A549 (cell line): ENCODE results near the gene CCDC78. TPM values are rescaled to one million over a fixed set of nuclear protein-coding genes. Genes with fewer than 3 reads are reported as not detected.

ENCODE experiments used
- polyA plus RNA-seq, 4 experiments: library from polyadenylated mRNA; depleted of rRNA in 3 of 4; stranded (reverse); fragments of >200 nt; fragmentation: RNase III in 1 of 4; extraction: RNeasy Plus Mini Kit Qiagen cat#74134 plus additional on column Dnase treatment in 1 of 4; gene quantifications; 2 replicates in 3 of 4; 3 replicates in 1 of 4; pipeline ENCODE4 v1.2.3, GENCODE V29; 2011 to 2017
- small RNA-seq, 6 experiments: library from RNA; depleted of rRNA; stranded (forward); fragments of <200 nt; gene quantifications; one replicate each; pipeline ENCODE3, GENCODE V24; 2012

CCDC78 gene
- polyA plus RNA-seq, 2 of the 4 experiments (the other 2 are of a cell fraction): 1.1 to 4.7 TPM

Small RNA genes lying within 50 kb of the gene (small RNA-seq; reads per million reads assigned to genes)
- 0 reads per million in 6 experiments for gene MIR662

Other genes with a start within 250 kb of the CCDC78 start
- 10.0 and 11.4 TPM in 2 replicates for gene CAPN15, start 198.7 kb downstream of the CCDC78 start, polyA plus RNA-seq (2011; rRNA removed)
- gene CAPN15, start 198.7 kb downstream of the CCDC78 start, polyA plus RNA-seq (2017; fragmentation: RNase III; extraction: RNeasy Plus Mini Kit Qiagen cat#74134 plus additional on column Dnase treatment): 31.3 to 33.9 TPM (median 33.3 TPM) in 3 replicates
- gene PRR35, start 166.0 kb downstream of the CCDC78 start, polyA plus RNA-seq (2011; rRNA removed): 0.04 TPM in 1 of 2 replicates, not detected in the other
- gene PRR35, start 166.0 kb downstream of the CCDC78 start, polyA plus RNA-seq (2017; fragmentation: RNase III; extraction: RNeasy Plus Mini Kit Qiagen cat#74134 plus additional on column Dnase treatment): 0.04 to 0.10 TPM (median 0.04 TPM) in 3 replicates
- gene NHLRC4, start 159.4 kb downstream of the CCDC78 start, polyA plus RNA-seq (2011; rRNA removed): 0.03 and 0.13 TPM in 2 replicates
- gene NHLRC4, start 159.4 kb downstream of the CCDC78 start, polyA plus RNA-seq (2017; fragmentation: RNase III; extraction: RNeasy Plus Mini Kit Qiagen cat#74134 plus additional on column Dnase treatment): 0.07 to 0.09 TPM (median 0.08 TPM) in 3 replicates
- 13.2 and 15.7 TPM in 2 replicates for gene PIGQ, start 156.5 kb downstream of the CCDC78 start, polyA plus RNA-seq (2011; rRNA removed)
- 25.2 to 32.2 TPM (median 31.2 TPM) in 3 replicates for gene PIGQ, start 156.5 kb downstream of the CCDC78 start, polyA plus RNA-seq (2017; fragmentation: RNase III; extraction: RNeasy Plus Mini Kit Qiagen cat#74134 plus additional on column Dnase treatment)
- 4.4 and 4.9 TPM in 2 replicates for gene RAB40C, start 136.4 kb downstream of the CCDC78 start, polyA plus RNA-seq (2011; rRNA removed)
- gene RAB40C, start 136.4 kb downstream of the CCDC78 start, polyA plus RNA-seq (2017; fragmentation: RNase III; extraction: RNeasy Plus Mini Kit Qiagen cat#74134 plus additional on column Dnase treatment): 8.1 to 9.7 TPM (median 8.5 TPM) in 3 replicates
- gene WFIKKN1, start 95.5 kb downstream of the CCDC78 start, polyA plus RNA-seq (2011; rRNA removed): 0.05 TPM in 1 of 2 replicates, not detected in the other
- 0.15 to 0.23 TPM (median 0.17 TPM) in 3 replicates for gene WFIKKN1, start 95.5 kb downstream of the CCDC78 start, polyA plus RNA-seq (2017; fragmentation: RNase III; extraction: RNeasy Plus Mini Kit Qiagen cat#74134 plus additional on column Dnase treatment)
- 44.2 and 47.2 TPM in 2 replicates for gene METTL26, start 90.1 kb downstream of the CCDC78 start, polyA plus RNA-seq (2011; rRNA removed)
- gene METTL26, start 90.1 kb downstream of the CCDC78 start, polyA plus RNA-seq (2017; fragmentation: RNase III; extraction: RNeasy Plus Mini Kit Qiagen cat#74134 plus additional on column Dnase treatment): 78.3 to 83.6 TPM (median 80.3 TPM) in 3 replicates
- 10.7 and 12.9 TPM in 2 replicates for gene MCRIP2, start 84.6 kb downstream of the CCDC78 start, polyA plus RNA-seq (2011; rRNA removed)
- gene MCRIP2, start 84.6 kb downstream of the CCDC78 start, polyA plus RNA-seq (2017; fragmentation: RNase III; extraction: RNeasy Plus Mini Kit Qiagen cat#74134 plus additional on column Dnase treatment): 20.3 to 21.3 TPM (median 21.3 TPM) in 3 replicates
- gene WDR90, start 77.1 kb downstream of the CCDC78 start, polyA plus RNA-seq (2011; rRNA removed): 6.5 and 7.3 TPM in 2 replicates
- gene WDR90, start 77.1 kb downstream of the CCDC78 start, polyA plus RNA-seq (2017; fragmentation: RNase III; extraction: RNeasy Plus Mini Kit Qiagen cat#74134 plus additional on column Dnase treatment): 28.1 to 31.4 TPM (median 30.7 TPM) in 3 replicates
- gene RHOT2, start 58.3 kb downstream of the CCDC78 start, polyA plus RNA-seq (2011; rRNA removed): 33.9 and 38.0 TPM in 2 replicates
- gene RHOT2, start 58.3 kb downstream of the CCDC78 start, polyA plus RNA-seq (2017; fragmentation: RNase III; extraction: RNeasy Plus Mini Kit Qiagen cat#74134 plus additional on column Dnase treatment): 74.0 to 83.5 TPM (median 83.1 TPM) in 3 replicates
- gene RHBDL1, start 50.8 kb downstream of the CCDC78 start, polyA plus RNA-seq (2011; rRNA removed): 0.56 and 0.75 TPM in 2 replicates
- 1.2 to 1.6 TPM (median 1.4 TPM) in 3 replicates for gene RHBDL1, start 50.8 kb downstream of the CCDC78 start, polyA plus RNA-seq (2017; fragmentation: RNase III; extraction: RNeasy Plus Mini Kit Qiagen cat#74134 plus additional on column Dnase treatment)
- gene STUB1, start 46.0 kb downstream of the CCDC78 start, polyA plus RNA-seq (2011; rRNA removed): 53.2 and 60.6 TPM in 2 replicates
- gene STUB1, start 46.0 kb downstream of the CCDC78 start, polyA plus RNA-seq (2017; fragmentation: RNase III; extraction: RNeasy Plus Mini Kit Qiagen cat#74134 plus additional on column Dnase treatment): 90.0 to 93.5 TPM (median 90.4 TPM) in 3 replicates
- gene JMJD8, start 42.1 kb downstream of the CCDC78 start, polyA plus RNA-seq (2011; rRNA removed): 37.5 and 43.8 TPM in 2 replicates
- gene JMJD8, start 42.1 kb downstream of the CCDC78 start, polyA plus RNA-seq (2017; fragmentation: RNase III; extraction: RNeasy Plus Mini Kit Qiagen cat#74134 plus additional on column Dnase treatment): 72.6 to 77.0 TPM (median 73.7 TPM) in 3 replicates
- 2.7 and 3.0 TPM in 2 replicates for gene WDR24, start 36.0 kb downstream of the CCDC78 start, polyA plus RNA-seq (2011; rRNA removed)
- gene WDR24, start 36.0 kb downstream of the CCDC78 start, polyA plus RNA-seq (2017; fragmentation: RNase III; extraction: RNeasy Plus Mini Kit Qiagen cat#74134 plus additional on column Dnase treatment): 5.6 to 7.6 TPM (median 6.6 TPM) in 3 replicates
- gene FBXL16, start 20.6 kb downstream of the CCDC78 start, polyA plus RNA-seq (2011; rRNA removed): 0.53 and 0.54 TPM in 2 replicates
- gene FBXL16, start 20.6 kb downstream of the CCDC78 start, polyA plus RNA-seq (2017; fragmentation: RNase III; extraction: RNeasy Plus Mini Kit Qiagen cat#74134 plus additional on column Dnase treatment): 1.1 to 1.4 TPM (median 1.2 TPM) in 3 replicates
- 33.8 and 41.0 TPM in 2 replicates for gene METRN, start 11.3 kb downstream of the CCDC78 start, polyA plus RNA-seq (2011; rRNA removed)
- gene METRN, start 11.3 kb downstream of the CCDC78 start, polyA plus RNA-seq (2017; fragmentation: RNase III; extraction: RNeasy Plus Mini Kit Qiagen cat#74134 plus additional on column Dnase treatment): 72.7 to 82.2 TPM (median 81.0 TPM) in 3 replicates
- gene ANTKMT, start 5.3 kb downstream of the CCDC78 start, polyA plus RNA-seq (2011; rRNA removed): 10.9 and 11.9 TPM in 2 replicates
- 49.2 to 55.8 TPM (median 55.2 TPM) in 3 replicates for gene ANTKMT, start 5.3 kb downstream of the CCDC78 start, polyA plus RNA-seq (2017; fragmentation: RNase III; extraction: RNeasy Plus Mini Kit Qiagen cat#74134 plus additional on column Dnase treatment)
- 3.5 and 4.4 TPM in 2 replicates for gene HAGHL, start 663 bp upstream of the CCDC78 start, polyA plus RNA-seq (2011; rRNA removed)
- gene HAGHL, start 663 bp upstream of the CCDC78 start, polyA plus RNA-seq (2017; fragmentation: RNase III; extraction: RNeasy Plus Mini Kit Qiagen cat#74134 plus additional on column Dnase treatment): 21.4 to 22.0 TPM (median 21.7 TPM) in 3 replicates
- gene CIAO3, start 14.6 kb upstream of the CCDC78 start, polyA plus RNA-seq (2011; rRNA removed): 17.4 and 19.3 TPM in 2 replicates
- gene CIAO3, start 14.6 kb upstream of the CCDC78 start, polyA plus RNA-seq (2017; fragmentation: RNase III; extraction: RNeasy Plus Mini Kit Qiagen cat#74134 plus additional on column Dnase treatment): 20.9 to 24.6 TPM (median 23.0 TPM) in 3 replicates
- gene MSLN, start 34.3 kb upstream of the CCDC78 start, polyA plus RNA-seq (2011; rRNA removed): 1.8 and 2.4 TPM in 2 replicates
- gene MSLN, start 34.3 kb upstream of the CCDC78 start, polyA plus RNA-seq (2017; fragmentation: RNase III; extraction: RNeasy Plus Mini Kit Qiagen cat#74134 plus additional on column Dnase treatment): 2.7 to 3.6 TPM (median 3.1 TPM) in 3 replicates
- gene RPUSD1, start 61.9 kb upstream of the CCDC78 start, polyA plus RNA-seq (2011; rRNA removed): 10.6 and 10.8 TPM in 2 replicates
- gene RPUSD1, start 61.9 kb upstream of the CCDC78 start, polyA plus RNA-seq (2017; fragmentation: RNase III; extraction: RNeasy Plus Mini Kit Qiagen cat#74134 plus additional on column Dnase treatment): 26.9 to 29.3 TPM (median 29.0 TPM) in 3 replicates
- 4.8 and 5.1 TPM in 2 replicates for gene CHTF18, start 62.2 kb upstream of the CCDC78 start, polyA plus RNA-seq (2011; rRNA removed)
- gene CHTF18, start 62.2 kb upstream of the CCDC78 start, polyA plus RNA-seq (2017; fragmentation: RNase III; extraction: RNeasy Plus Mini Kit Qiagen cat#74134 plus additional on column Dnase treatment): 32.5 to 36.7 TPM (median 33.8 TPM) in 3 replicates
- not detected in 2 replicates for gene GNG13, start 74.3 kb upstream of the CCDC78 start, polyA plus RNA-seq (2011; rRNA removed)
- 0.09 TPM in 1 of 3 replicates, not detected in the others for gene GNG13, start 74.3 kb upstream of the CCDC78 start, polyA plus RNA-seq (2017; fragmentation: RNase III; extraction: RNeasy Plus Mini Kit Qiagen cat#74134 plus additional on column Dnase treatment)
- gene LMF1, start 244.5 kb upstream of the CCDC78 start, polyA plus RNA-seq (2011; rRNA removed): 10.9 and 16.0 TPM in 2 replicates
- gene LMF1, start 244.5 kb upstream of the CCDC78 start, polyA plus RNA-seq (2017; fragmentation: RNase III; extraction: RNeasy Plus Mini Kit Qiagen cat#74134 plus additional on column Dnase treatment): 8.5 to 10.6 TPM (median 8.8 TPM) in 3 replicates